Fibroblast of peridontal ligament (primary cell): Measurements from ENCODE around the gene PAFAH1B2.
A peak's percentile ranks its signal among the peaks of the same experiment; 100 is the strongest.
"Not testable (repeated sequence)": the region's sequence is repeated elsewhere in the genome, so short reads cannot be mapped to it uniquely, and the experiment has no call there.

Experiments
- DNase-seq: peaks from one replicate; pipeline ENCODE4 v3.0.0-alpha.2; 2010; ENCODE audit errors: extremely low read depth

PAFAH1B2 gene

GRCh38 chr11:117202386-117203068 lies 58.4 kb downstream of the PAFAH1B2 start:
- DNase-seq, result peak; percentile 35

GRCh38 chr11:117203069-117203407 lies 59.0 kb downstream of the PAFAH1B2 start:
- DNase-seq, result no peak

- no peak for DNase-seq
These were observed 60.4 kb downstream of the PAFAH1B2 start for GRCh38 chr11:117204283-117205080.

GRCh38 chr11:117205211-117205818 lies 61.2 kb downstream of the PAFAH1B2 start:
- peak; percentile 11 for DNase-seq

- not testable (repeated sequence) for DNase-seq
These were observed 62.0 kb downstream of the PAFAH1B2 start for GRCh38 chr11:117206111-117206510.

GRCh38 chr11:117206859-117207258 lies 62.8 kb downstream of the PAFAH1B2 start:
- not testable (repeated sequence) for DNase-seq

GRCh38 chr11:117207481-117207880 lies 63.4 kb downstream of the PAFAH1B2 start:
- DNase-seq, result not testable (repeated sequence)

- not testable (repeated sequence) for DNase-seq
These were observed 64.6 kb downstream of the PAFAH1B2 start for GRCh38 chr11:117208710-117209109.

- peak; percentile 47 for DNase-seq
These were observed 65.5 kb downstream of the PAFAH1B2 start for GRCh38 chr11:117209351-117210125.

GRCh38 chr11:117210620-117211019 lies 66.5 kb downstream of the PAFAH1B2 start:
- DNase-seq, result no peak

GRCh38 chr11:117212697-117213355 lies 68.7 kb downstream of the PAFAH1B2 start:
- DNase-seq, result no peak

- DNase-seq, result no peak
These were observed 70.5 kb downstream of the PAFAH1B2 start for GRCh38 chr11:117214404-117215110.

GRCh38 chr11:117217141-117218084 lies 73.3 kb downstream of the PAFAH1B2 start:
- peak; percentile 87 for DNase-seq

GRCh38 chr11:117218133-117218915 lies 74.2 kb downstream of the PAFAH1B2 start:
- peak; percentile 83 for DNase-seq

GRCh38 chr11:117219001-117219400 lies 74.9 kb downstream of the PAFAH1B2 start:
- no peak for DNase-seq

- no peak for DNase-seq
These were observed 75.4 kb downstream of the PAFAH1B2 start for GRCh38 chr11:117219455-117219854.

- no peak for DNase-seq
These were observed 75.9 kb downstream of the PAFAH1B2 start for GRCh38 chr11:117219995-117220394.

GRCh38 chr11:117220568-117220967 lies 76.5 kb downstream of the PAFAH1B2 start:
- no peak for DNase-seq
